ENCODE data around the gene DOCK1.

The DOCK1 gene

DNA sequence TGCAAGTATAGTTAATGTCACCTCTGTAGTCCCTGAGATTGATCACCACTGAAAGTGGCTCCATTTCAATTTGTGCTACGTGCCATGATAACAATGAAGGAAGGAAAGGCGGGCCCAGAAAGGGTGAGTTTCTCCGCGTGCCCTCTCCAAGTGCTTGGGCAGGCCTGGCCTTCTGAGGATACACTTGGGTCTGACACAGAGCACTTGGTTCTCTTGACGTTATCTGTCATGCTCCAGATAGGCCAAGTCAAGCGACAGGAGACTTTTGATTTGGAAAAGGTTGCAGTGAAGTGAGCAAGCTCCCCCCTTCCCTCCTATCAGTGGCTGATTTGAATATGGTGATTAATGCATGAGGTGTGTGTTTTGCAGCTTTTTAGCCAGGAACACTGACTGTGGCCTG is 452.0 kb downstream of the DOCK1 start:
- no peak for DNase-seq (ENCODE audit: low spot score)

DNA sequence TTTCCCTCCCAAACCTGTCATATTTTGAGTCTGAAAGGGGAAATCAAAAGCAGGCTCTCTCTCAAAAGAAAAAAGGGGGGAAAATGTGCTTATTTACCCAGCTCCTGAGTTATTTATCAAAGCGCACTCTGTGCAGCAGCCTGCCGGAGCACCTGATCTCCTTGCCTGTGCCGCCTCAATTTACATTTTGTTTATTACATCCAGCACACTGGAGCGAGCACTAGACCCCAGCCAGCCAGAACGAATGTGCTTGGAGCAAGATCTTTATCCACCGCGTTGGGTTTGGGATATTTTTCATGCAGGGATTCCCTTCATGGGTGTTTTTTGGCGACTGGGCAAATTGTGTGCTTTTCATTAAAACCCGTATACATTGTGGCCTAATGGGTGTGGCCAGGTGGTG is 453.1 kb downstream of the DOCK1 start:
- no peak for DNase-seq (ENCODE audit: low spot score)

DNA sequence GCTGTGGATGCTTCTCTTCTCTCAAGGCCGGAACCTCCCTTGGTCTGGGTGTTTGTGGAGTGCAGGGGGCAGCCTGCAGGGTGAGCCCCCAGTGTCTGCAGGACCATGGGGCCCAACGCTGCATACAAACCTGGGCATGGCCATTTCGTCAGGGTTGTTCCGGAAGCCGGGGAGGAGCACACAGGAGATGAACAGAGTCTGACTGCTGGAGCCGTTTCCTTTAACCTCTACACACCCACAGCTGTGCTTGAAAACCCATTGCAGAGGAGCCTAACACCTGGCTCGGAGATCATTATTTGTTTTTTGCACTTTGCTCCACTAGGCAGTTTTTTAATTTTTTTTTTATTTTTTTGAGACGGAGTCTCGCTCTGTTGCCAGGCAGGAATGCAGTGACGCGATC is 458.8 kb downstream of the DOCK1 start:
- DNase-seq (ENCODE audit: low spot score): no peak

DNA sequence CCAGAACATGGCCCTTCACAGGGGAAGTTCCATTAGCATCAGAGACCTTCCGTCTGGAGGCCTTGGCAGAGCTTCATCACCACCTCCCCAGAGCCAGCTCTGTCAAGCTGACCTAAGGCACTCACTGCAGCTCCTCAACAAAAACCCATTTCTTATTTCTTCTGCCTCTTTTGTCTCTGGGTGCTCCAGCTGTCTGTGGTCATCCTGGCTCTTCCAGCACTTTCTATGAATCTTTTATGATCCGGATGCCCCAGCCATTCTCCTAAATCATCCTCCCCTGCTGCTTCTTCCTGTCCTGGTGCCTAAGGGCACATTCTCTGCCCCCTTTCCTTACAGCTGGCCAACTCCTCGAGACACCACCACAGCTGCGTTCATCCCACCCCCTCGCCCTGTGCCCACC is 462.9 kb downstream of the DOCK1 start:
- no peak for DNase-seq (ENCODE audit: low spot score)

DNA sequence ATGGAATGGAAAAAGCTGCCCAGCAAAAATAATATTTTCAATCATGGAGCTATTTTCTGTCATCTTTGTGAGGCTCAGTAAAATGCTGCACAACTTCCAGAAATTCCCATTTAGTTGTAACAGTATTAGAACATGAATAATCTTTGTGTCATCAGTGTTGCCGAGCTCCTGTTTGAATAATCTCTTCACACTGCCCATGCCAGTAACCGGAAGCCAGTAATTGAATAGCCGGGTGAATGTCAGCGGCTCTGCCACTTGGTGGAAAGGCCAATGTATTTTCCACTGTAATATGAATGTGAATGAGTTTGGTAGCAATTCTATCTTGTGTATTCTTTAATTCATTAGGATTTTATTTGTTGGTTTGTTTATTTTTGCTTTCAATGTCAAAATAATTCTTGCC is 463.7 kb downstream of the DOCK1 start:
- DNase-seq (ENCODE audit: low spot score): no peak

DNA sequence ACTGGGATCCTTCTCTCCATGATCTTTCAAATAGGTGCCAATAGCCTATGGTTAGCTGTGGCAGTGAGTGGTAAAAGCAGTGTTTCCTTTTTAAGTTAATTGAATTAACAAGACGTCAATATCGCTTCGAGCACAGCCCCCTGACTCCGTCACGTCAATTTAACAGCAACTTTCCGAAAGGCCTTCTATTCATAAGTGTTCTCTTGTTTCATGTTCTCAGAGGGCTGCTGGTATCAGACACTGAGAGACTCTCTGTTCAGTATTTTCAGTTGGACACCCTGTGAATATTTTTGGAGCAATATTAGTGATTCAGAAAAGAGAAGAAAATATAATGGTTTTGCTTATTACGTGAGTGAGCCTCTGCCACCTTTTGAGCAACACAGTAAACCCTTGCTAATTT is 465.4 kb downstream of the DOCK1 start:
- no peak for DNase-seq (ENCODE audit: low spot score)

DNA sequence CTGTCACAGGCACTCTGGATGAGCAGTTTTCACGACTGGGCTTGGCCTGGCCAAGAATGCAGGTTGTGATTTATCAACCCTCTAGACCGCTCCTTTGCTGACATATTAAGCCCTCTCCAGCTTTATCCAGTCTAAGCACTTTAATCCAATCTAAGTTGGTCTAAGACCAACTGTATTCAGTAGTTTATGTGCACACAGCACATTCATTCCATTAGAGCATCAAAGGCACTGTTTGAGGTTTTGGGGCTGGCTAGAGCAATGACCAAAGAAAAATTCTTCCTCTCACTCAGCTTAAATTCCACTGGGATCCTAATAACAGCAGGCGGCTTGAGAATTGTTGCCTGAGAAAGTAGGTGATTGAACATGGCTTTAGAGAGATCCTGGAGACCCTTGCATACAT is 467.1 kb downstream of the DOCK1 start:
- no peak for DNase-seq (ENCODE audit: low spot score)

DNA sequence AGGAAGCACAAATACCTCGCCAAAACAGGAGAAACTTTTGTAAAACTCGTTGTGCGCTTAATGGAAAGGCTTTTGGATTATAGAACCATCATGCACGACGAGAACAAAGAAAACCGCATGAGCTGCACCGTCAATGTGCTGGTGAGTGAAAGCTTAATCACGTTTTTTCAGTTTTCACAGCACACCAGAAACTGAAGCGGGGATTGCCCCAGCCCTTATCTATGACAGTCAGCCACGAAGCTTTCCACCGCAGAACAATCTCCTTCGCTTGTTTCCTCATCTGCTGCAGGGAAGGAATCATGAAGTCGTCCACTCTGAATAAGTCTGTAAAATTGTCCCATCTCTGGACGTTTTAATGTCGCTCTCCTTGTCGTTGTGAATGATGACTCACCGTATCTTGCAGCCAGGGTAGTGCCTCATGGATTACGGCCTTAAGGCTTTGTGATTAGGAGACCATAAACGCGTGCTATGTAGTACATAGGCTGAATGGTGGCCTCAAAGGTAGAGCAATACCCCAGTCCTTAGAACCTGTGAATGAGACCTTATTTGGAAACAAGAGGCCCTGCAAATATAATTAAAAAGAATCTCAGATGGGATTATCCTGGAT is 468.9 kb downstream of the DOCK1 start:
- DNase-seq (ENCODE audit: low spot score): no peak

DNA sequence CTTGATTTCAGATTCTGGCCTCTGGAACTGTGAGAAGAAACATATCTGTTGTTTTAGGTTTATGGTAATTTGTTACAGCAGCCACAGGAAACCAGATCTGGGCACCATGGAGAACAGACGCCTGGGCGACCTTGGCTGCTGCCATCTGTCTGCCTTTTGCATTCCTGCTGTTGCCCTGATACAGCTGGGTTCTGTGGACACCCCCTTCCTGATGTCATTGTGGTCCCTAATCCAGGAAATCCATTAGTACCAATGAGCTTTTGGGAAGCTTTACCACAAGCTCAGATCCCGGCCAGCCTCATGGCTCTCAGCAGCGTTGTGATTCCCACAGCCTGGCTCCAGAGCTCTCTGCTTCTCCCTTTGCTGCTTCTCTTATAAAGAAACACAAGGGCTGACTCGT is 469.7 kb downstream of the DOCK1 start:
- no peak for DNase-seq (ENCODE audit: low spot score)

DNA sequence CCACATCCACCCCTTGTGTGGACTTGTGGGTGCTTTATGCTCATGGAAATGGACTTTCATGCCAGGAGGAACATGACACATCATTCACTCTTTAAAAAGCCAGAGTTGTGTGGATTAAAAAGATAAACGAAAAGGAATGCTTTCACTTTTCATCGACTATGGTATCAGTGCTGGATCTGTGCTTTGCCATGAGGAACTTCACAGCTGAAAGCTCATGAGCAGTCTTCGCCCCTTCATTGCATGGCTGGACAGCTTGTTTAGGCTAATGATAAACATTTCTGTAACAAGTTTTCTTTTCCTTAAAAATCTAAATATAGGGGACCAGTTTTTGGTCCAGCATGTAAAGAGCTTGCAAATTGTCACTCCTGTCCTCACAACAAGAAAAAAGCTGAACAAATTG is 470.2 kb downstream of the DOCK1 start:
- no peak for DNase-seq (ENCODE audit: low spot score)

DNA sequence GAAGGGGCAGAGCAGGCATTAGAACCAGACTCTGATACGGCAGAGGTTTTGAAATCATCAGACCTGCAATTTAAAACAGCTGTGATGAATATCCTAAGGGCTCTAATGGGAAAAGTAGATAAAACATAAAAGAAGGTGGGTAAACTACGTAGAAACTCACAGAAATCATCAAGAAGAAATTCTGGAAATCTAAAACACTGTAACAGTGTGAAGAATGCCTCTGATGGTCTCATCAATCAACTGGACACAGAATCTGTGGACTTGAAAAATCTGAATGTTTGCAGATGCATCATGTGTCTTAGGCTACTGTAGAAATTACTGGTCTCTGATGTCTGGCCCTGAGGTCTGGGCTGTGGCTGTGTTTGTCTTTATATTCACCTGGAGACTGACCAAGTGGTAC is 470.8 kb downstream of the DOCK1 start:
- DNase-seq (ENCODE audit: low spot score): no peak

DNA sequence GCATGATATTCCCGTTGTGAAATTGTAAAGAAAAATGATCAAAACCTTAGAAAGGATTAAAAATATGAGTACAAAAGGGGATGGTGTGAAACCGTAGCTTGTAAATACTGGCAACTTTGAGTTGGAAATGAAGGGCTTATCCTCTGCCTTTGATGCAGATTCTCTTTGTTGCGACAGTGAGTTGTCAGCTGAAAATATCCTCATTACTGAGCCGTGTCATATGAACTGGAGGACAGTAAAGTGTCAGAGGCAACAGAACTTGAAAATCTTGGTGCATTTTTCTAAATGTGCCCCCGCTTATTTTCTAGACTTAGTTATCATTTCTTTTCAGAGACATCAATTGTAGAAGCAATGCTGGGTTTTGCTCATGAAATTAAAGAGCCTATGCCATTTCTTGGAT is 473.4 kb downstream of the DOCK1 start:
- DNase-seq (ENCODE audit: low spot score): no peak

DNA sequence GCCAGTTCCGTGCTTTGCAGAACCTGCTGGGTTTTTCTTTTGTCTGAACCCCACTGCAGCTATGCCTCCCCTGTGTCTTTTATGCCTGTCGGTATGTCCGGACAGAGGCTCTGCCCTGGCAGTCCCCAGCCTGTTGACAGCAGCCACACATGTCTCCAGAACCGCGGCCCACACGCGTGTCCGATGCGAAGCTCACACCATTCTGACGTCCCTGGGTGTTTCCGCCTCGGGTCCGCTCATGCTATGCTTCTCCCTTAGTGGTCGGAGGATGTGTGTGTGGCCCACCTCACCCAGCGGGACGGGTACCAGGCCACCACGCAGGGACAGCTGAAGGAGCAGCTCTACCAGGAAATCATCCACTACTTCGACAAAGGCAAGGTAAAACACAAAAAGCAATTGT is 479.3 kb downstream of the DOCK1 start:
- DNase-seq (ENCODE audit: low spot score): no peak

DNA sequence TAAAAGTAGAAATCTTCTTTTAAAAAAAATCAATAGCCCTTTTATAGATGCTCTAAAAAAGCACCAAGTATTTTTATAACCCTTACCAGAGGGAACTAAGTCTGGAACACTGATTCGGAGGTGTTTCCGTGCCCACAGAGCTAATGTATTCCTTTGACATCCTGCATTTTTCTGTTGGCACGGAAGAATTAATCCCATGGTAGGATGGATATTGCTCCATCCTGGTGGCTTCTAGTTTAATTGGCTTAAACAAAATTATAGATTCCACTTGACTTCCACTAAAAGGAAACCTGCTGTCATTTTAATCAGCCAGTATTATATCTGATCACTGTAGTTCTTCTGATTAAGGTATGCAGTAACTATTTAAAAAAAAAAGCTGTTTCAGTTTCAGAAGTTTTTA is 479.8 kb downstream of the DOCK1 start:
- DNase-seq (ENCODE audit: low spot score): no peak

DNA sequence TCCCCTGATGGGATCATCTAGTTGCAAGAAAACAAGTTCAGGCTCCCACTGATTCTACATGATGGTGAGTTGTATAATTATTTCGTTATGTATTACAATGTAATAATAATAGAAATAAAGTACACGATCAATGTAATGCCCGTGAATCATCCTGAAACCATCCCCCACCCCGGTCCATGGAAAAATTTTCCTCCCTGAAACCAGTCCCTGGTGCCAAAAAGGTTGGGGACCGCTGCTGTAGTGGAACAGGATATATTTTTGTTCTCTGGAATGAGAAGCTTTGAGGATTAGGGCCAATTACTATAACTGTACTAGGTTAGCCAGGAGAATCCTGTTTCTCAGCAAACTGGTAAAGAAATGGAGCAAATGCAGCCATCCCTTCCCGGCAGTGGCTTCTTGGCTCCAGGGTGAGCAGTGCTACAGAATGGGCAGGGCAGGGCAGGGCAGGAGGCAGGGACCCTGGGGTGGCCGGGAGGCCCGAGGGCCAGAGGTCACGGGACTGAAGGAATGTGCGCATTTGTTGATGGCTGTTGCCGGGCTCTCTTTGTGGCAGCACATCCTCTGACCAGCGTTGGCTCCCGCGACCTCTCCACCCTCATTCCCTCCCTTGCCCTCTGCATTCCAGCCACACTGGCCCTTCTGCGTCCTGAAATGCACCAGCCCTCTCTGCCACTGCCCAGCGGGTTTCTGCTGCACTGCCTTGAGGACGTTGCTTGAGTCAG is 481.5 kb downstream of the DOCK1 start:
- DNase-seq (ENCODE audit: low spot score): no peak

DNA sequence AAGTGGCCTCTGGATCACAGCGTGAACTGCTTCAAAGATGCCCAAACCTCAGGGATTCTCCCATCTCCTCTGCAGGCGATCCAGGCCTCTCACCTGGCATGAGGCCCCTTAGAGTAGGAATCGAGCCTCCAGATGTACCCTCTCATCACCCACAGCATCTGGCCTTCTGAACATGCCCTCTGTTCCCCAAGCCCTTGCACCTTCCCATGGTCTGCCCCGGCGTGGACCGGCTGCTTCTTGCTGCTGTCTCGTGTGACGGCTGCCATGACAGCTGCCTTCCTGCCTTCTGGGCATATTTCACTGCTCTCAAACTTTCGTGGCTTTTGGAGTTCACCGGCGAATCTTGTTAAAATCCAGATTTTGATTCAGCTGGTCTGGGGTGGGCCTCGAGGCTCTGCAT is 486.6 kb downstream of the DOCK1 start:
- no peak for DNase-seq (ENCODE audit: low spot score)

DNA sequence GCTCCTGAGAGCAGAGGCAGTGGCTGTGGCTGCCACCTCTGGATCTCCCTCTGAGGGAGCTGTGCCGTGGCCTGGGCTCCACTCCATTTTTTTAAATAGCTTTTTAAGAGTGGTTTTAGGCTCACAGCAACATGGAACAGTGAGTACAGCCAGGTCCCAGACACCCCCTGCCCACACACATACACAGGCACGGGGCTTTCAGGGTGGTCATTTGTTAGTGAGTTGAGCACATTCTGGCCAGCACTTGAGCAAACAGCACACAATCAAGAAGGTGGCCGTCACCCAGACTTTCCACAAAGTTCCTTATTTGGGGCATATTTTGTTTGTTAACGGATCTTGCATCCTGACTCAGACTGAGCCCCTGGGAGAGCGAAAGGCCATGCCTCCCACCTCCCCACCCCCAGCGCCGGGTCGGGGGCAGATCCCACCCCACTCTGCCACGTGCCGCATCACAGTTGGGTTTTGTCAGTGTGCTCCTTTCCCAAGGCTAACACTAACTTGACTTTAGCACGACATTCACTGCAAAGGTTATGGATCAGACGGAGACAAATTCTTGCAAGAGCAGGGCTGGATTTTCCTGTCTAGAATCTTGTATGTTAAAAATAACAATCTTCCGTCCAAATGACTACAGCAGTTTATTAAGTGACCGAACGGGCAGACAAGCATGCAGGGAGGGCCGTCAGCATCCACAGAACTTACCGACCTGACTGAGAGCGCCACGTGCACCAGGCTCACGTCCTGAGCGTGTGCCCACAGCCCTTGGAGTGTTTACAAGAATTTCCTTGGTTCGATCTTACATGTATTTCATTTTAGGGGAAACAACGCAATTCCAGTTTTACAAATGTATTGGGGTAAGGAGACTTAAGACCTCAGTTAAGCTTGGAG is 487.4 kb downstream of the DOCK1 start:
- DNase-seq (ENCODE audit: low spot score): no peak

DNA sequence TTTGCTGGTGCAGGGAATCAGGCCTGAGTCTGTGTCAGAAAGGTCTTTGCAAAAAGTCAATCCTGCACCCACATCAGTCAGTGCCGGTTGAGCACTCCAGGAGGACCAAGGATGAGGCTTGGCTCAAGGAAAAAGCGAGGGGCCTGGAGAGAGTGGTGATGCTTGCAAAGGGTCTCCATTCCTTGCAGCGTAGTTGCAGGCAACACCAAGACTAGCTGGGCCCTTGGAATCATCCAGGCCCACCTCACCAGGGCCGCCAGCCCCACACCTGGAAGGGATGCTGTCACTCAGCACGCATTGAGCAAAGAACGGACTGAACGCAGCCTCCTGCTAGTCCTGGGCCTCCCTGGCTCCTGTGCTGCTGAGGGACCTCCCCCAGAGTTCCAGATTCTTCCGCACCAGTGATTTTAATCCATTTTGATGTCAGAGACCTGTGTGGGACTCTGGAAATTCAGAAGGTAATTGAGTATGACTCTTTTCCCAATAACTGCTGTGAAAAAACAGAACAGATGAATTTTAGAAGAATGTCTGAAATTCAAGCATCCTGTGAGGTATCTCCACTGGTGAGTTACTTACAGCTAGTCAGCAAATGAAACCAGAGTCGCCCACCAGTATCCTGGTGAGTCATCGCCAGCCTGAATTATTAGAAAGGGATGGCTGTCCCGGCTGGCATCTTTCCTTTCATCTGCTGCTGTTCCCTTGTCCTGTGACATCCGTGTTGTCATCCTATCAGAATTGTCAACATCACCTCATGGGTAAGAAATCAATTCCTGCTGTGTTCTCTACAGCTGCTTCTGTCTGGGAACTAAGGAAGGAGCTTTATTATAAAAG is 493.1 kb downstream of the DOCK1 start:
- DNase-seq (ENCODE audit: low spot score): no peak

DNA sequence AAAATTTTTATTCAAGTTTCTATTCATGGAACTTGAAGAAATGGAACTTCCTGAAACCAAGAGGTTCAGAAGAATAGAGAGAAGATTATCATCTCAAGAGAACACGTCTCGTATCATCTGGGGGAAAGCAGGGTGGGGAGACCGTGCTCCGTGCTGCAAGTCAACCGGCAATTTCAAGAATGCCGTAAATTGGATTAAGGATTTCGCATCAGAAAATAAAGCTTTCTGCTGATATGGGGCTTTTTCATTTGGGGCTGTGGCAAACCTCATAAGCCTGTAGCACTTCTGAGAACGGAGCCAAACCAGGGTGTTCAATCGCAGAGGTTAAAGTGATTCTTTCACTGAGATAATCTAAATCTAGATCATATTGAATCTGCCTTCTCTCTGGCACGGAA is 493.7 kb downstream of the DOCK1 start:
- no peak for DNase-seq (ENCODE audit: low spot score)

DNA sequence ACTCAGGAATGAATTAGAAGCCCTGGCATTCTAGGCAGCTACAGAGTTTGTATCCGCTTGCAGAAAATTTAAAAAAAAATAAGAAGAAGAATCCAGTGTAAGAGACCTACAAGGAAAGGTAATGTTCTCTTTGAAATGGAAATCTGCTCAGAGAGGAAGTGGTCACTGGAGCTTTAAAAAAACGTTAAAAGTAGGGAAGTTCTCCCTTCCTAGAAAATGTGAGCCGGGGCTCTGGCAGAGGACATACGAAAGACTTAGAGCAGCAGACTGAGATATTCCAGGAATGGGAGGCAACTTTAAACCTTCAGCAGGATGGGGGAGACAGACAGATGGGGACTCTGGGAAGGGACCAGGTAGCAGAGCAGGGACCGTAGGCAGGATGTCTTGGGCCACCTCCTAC is 494.4 kb downstream of the DOCK1 start:
- no peak for DNase-seq (ENCODE audit: low spot score)

DNA sequence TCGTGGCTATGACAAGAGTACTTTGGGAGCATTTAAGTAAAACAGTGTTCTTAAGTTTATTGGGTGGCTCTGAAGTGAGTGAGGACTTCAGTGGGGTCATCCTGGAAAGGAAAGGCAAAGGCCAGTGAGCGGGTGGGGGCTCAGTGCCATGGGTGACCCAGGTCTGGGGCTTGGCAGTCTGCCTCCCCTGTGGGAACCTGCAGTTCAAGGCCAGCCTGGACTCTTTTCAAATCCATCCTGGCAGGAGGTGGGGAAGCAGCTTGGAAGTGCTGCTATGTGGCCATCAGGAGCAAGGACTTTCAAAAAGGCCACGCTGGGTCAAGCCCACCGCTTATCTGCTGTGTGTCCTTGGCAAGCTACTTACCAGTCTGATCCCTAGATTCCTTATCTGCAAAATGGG is 495.0 kb downstream of the DOCK1 start:
- DNase-seq (ENCODE audit: low spot score): no peak
